ENCODE data around the gene HOATZ.

HOATZ gene

GRCh38 chr11:111582881-111583280, 68.3 kb downstream of the HOATZ start:
- TF ChIP-seq CTCF (conservative IDR thresholded peaks at IDR 0.05; ENCODE audit: low read length) = no peak
- no peak for TF ChIP-seq EZH2phosphoT487 (IDR thresholded peaks at IDR 0.05; ENCODE audit: borderline replicate concordance)
- no peaks in the 10 kb centered on the region for H3K9me3 ChIP-seq (ENCODE audit: insufficient read depth, low read depth, low read length)
- H2AFZ ChIP-seq (ENCODE audit: low read length) = no peak overlapping the region
- peaks cover 43% of the 10 kb centered on the region for H3K4me1 ChIP-seq (ENCODE audit: insufficient read depth, low read length, poor library complexity, severe bottlenecking)
- no peak overlapping the region for H3K4me3 ChIP-seq (ENCODE audit: low read length, poor library complexity, severe bottlenecking)
- no peaks in the 10 kb centered on the region for H3K79me2 ChIP-seq (ENCODE audit: insufficient read depth, low read length)
- H3K9me2 ChIP-seq (replicated peaks; ENCODE audit: low read depth, low read length) = no peaks in the 10 kb centered on the region
- H4K20me1 ChIP-seq (ENCODE audit: insufficient read depth, low read length, poor library complexity, severe bottlenecking) = no peaks in the 10 kb centered on the region
- H3K9ac ChIP-seq (ENCODE audit: low read depth, low read length, poor library complexity, severe bottlenecking) = peak overlapping the region; percentile 4
- peak overlapping the region; percentile 35 for H3K4me2 ChIP-seq (ENCODE audit: low read depth, low read length, poor library complexity, severe bottlenecking)
- 0 out of 2 replicates have a peak, but pooled peaks cover 2% of the 10 kb centered on the region for H3F3A ChIP-seq (ENCODE audit: low read depth)
- no peaks in the 10 kb centered on the region for H3K36me3 ChIP-seq (ENCODE audit: insufficient read depth, low read length)
- no peaks in the 10 kb centered on the region for H3K27me3 ChIP-seq (ENCODE audit: insufficient read depth, low read length, poor library complexity, severe bottlenecking)

GRCh38 chr11:111585371-111585770, 70.8 kb downstream of the HOATZ start:
- peak overlapping the region; percentile 26 for H3K4me2 ChIP-seq (ENCODE audit: low read depth, low read length, poor library complexity, severe bottlenecking)
- H3K4me1 ChIP-seq (ENCODE audit: insufficient read depth, low read length, poor library complexity, severe bottlenecking) = peaks cover 40% of the 10 kb centered on the region
- TF ChIP-seq CTCF (conservative IDR thresholded peaks at IDR 0.05; ENCODE audit: low read length) (no peak), EZH2phosphoT487 (IDR thresholded peaks at IDR 0.05; ENCODE audit: borderline replicate concordance) (no peak)
- no peaks in the 10 kb centered on the region for H3K79me2 ChIP-seq (ENCODE audit: insufficient read depth, low read length)
- no peaks in the 10 kb centered on the region for H4K20me1 ChIP-seq (ENCODE audit: insufficient read depth, low read length, poor library complexity, severe bottlenecking)
- no peaks in the 10 kb centered on the region for H3K9me3 ChIP-seq (ENCODE audit: insufficient read depth, low read depth, low read length)
- peak overlapping the region; percentile 32 for H3K9ac ChIP-seq (ENCODE audit: low read depth, low read length, poor library complexity, severe bottlenecking)
- no peaks in the 10 kb centered on the region for H3K36me3 ChIP-seq (ENCODE audit: insufficient read depth, low read length)
- no peak overlapping the region for H3K4me3 ChIP-seq (ENCODE audit: low read length, poor library complexity, severe bottlenecking)
- H3F3A ChIP-seq (ENCODE audit: low read depth) = 0 out of 2 replicates have a peak, but pooled peaks cover 2% of the 10 kb centered on the region
- no peaks in the 10 kb centered on the region for H3K27me3 ChIP-seq (ENCODE audit: insufficient read depth, low read length, poor library complexity, severe bottlenecking)
- no peaks in the 10 kb centered on the region for H3K9me2 ChIP-seq (replicated peaks; ENCODE audit: low read depth, low read length)
- H2AFZ ChIP-seq (ENCODE audit: low read length) = peak overlapping the region; percentile 93

- no peaks in the 10 kb centered on the region for H3K9me3 ChIP-seq (ENCODE audit: insufficient read depth, low read depth, low read length)
- no peak overlapping the region for H3K4me2 ChIP-seq (ENCODE audit: low read depth, low read length, poor library complexity, severe bottlenecking)
- H3K4me1 ChIP-seq (ENCODE audit: insufficient read depth, low read length, poor library complexity, severe bottlenecking) = peaks cover 31% of the 10 kb centered on the region
- H3K9me2 ChIP-seq (replicated peaks; ENCODE audit: low read depth, low read length) = no peaks in the 10 kb centered on the region
- no peaks in the 10 kb centered on the region for H3K27me3 ChIP-seq (ENCODE audit: insufficient read depth, low read length, poor library complexity, severe bottlenecking)
- no peaks in the 10 kb centered on the region for H3K79me2 ChIP-seq (ENCODE audit: insufficient read depth, low read length)
- H3K4me3 ChIP-seq (ENCODE audit: low read length, poor library complexity, severe bottlenecking) = no peak overlapping the region
- no peak overlapping the region for H3K9ac ChIP-seq (ENCODE audit: low read depth, low read length, poor library complexity, severe bottlenecking)
- peak overlapping the region; percentile 31; the same call in 1 of the 2 replicates for H2AFZ ChIP-seq (ENCODE audit: low read length)
- TF ChIP-seq CTCF (conservative IDR thresholded peaks at IDR 0.05; ENCODE audit: low read length) (peak; percentile 80), EZH2phosphoT487 (IDR thresholded peaks at IDR 0.05; ENCODE audit: borderline replicate concordance) (no peak)
- 0 out of 2 replicates have a peak, but pooled peaks cover 2% of the 10 kb centered on the region for H3F3A ChIP-seq (ENCODE audit: low read depth)
- H3K36me3 ChIP-seq (ENCODE audit: insufficient read depth, low read length) = no peaks in the 10 kb centered on the region
- no peaks in the 10 kb centered on the region for H4K20me1 ChIP-seq (ENCODE audit: insufficient read depth, low read length, poor library complexity, severe bottlenecking)
Observed at GRCh38 chr11:111586388-111586831, 71.8 kb downstream of the HOATZ start.

Measured in Loucy (cell line).